SK-N-SH treated with all-trans-retinoic acid at 6 μM for 48 hours (cell line): ENCODE measurements around the gene RASGRF2.

Source experiments
- ZNF565 ChIP-seq: fragments of 450-650 bp; formaldehyde crosslinking; conservative IDR thresholded peaks from 2 replicates; pipeline ENCODE4 v1.5.0; 2020; ENCODE audit warnings: low read depth, mild to moderate bottlenecking, moderate library complexity
- TF ChIP-seq, protein P1 (sequence below): fragments of 250-450 bp; sonication (Bioruptor Pico); IDR thresholded peaks from 2 replicates; pipeline ENCODE4 v1.5.0; 2020; ENCODE audit warnings: mild to moderate bottlenecking, moderate library complexity

DNA sequence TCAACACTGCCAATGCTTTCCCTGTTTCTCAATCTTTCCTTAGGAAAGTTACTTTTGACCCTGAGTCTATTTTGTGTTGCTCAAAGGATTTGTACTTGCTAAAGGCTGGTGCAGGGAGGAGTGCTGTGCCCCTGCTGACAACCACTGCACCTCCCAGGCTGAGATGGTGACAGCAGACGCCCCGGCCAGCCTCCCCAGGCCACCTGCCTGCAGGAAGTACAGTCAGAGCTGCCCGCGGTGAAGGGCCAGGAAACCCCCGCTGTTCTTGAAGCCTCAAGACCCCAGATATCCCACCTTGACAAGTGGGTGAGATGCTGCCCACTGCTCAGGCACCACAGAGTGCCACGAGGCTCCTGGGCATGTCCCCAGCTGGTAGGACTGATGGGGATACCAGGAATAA, 228.8 kb downstream of the RASGRF2 start:
- no peak for TF ChIP-seq ZNF565
- TF ChIP-seq, protein P1, sequence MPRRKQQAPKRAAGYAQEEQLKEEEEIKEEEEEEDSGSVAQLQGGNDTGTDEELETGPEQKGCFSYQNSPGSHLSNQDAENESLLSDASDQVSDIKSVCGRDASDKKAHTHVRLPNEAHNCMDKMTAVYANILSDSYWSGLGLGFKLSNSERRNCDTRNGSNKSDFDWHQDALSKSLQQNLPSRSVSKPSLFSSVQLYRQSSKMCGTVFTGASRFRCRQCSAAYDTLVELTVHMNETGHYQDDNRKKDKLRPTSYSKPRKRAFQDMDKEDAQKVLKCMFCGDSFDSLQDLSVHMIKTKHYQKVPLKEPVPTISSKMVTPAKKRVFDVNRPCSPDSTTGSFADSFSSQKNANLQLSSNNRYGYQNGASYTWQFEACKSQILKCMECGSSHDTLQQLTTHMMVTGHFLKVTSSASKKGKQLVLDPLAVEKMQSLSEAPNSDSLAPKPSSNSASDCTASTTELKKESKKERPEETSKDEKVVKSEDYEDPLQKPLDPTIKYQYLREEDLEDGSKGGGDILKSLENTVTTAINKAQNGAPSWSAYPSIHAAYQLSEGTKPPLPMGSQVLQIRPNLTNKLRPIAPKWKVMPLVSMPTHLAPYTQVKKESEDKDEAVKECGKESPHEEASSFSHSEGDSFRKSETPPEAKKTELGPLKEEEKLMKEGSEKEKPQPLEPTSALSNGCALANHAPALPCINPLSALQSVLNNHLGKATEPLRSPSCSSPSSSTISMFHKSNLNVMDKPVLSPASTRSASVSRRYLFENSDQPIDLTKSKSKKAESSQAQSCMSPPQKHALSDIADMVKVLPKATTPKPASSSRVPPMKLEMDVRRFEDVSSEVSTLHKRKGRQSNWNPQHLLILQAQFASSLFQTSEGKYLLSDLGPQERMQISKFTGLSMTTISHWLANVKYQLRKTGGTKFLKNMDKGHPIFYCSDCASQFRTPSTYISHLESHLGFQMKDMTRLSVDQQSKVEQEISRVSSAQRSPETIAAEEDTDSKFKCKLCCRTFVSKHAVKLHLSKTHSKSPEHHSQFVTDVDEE (CRISPR knock-in tag) = no peak
